IPS-NIHi7 (cell line): Measurements from ENCODE around the gene TSGA10.
"Not testable (repeated sequence)": the region's sequence is repeated elsewhere in the genome, so short reads cannot be mapped to it uniquely, and the experiment has no call there.

ENCODE experiments used
- DNase-seq: peaks from one replicate; pipeline ENCODE4 v3.0.0; 2012; ENCODE audit warnings: mixed read lengths; ENCODE audit errors: extremely low spot score

The TSGA10 gene

GRCh38 chr2:99152199-99152895 lies 2.4 kb downstream of the TSGA10 start:
- no peak for DNase-seq

- DNase-seq = no peak
Observed at GRCh38 chr2:99150706-99151105, 4.0 kb downstream of the TSGA10 start.

- peak; percentile 88 for DNase-seq
Observed at GRCh38 chr2:99141110-99142108, 13.3 kb downstream of the TSGA10 start, which contains the start of gene C2orf15. Gene C2orf15, plus strand, starts transcription at chr2:99141707. Its CDS starts 8,852 bp downstream, at chr2:99150559.

GRCh38 chr2:99140860-99141109 lies 14.0 kb downstream of the TSGA10 start:
- no peak for DNase-seq

GRCh38 chr2:99140056-99140859 lies 14.5 kb downstream of the TSGA10 start:
- DNase-seq = no peak

GRCh38 chr2:99139003-99139402 lies 15.7 kb downstream of the TSGA10 start:
- no peak for DNase-seq

- not testable (repeated sequence) for DNase-seq
Observed at GRCh38 chr2:99135044-99135556, 19.6 kb downstream of the TSGA10 start.

GRCh38 chr2:99127981-99128380 lies 26.8 kb downstream of the TSGA10 start:
- no peak for DNase-seq

GRCh38 chr2:99112617-99113016 lies 42.1 kb downstream of the TSGA10 start:
- no peak for DNase-seq

- no peak for DNase-seq
Observed at GRCh38 chr2:99111945-99112344, 42.8 kb downstream of the TSGA10 start.

- DNase-seq = no peak
Observed at GRCh38 chr2:99111236-99111635, 43.5 kb downstream of the TSGA10 start.

GRCh38 chr2:99106913-99107312 lies 47.8 kb downstream of the TSGA10 start:
- DNase-seq = no peak

- no peak for DNase-seq
Observed at GRCh38 chr2:99104006-99104405, 50.7 kb downstream of the TSGA10 start.

GRCh38 chr2:99101697-99102096 lies 53.0 kb downstream of the TSGA10 start:
- no peak for DNase-seq

GRCh38 chr2:99096728-99097127 lies 58.0 kb downstream of the TSGA10 start:
- DNase-seq = no peak

- DNase-seq = no peak
Observed at GRCh38 chr2:99088017-99088416, 66.7 kb downstream of the TSGA10 start.

- DNase-seq = no peak
Observed at GRCh38 chr2:99086385-99086784, 68.4 kb downstream of the TSGA10 start.

- no peak for DNase-seq
Observed at GRCh38 chr2:99085421-99085820, 69.3 kb downstream of the TSGA10 start.

GRCh38 chr2:99084256-99084655 lies 70.5 kb downstream of the TSGA10 start:
- no peak for DNase-seq

GRCh38 chr2:99081891-99082290 lies 72.9 kb downstream of the TSGA10 start:
- no peak for DNase-seq

GRCh38 chr2:99079226-99079625 lies 75.5 kb downstream of the TSGA10 start:
- DNase-seq = no peak

- DNase-seq = no peak
Observed at GRCh38 chr2:99072551-99072950, 82.2 kb downstream of the TSGA10 start.
